Prostate gland (tissue), 2 donors: ENCODE data around the gene SLC16A5. TPM values are rescaled to one million over a fixed set of nuclear protein-coding genes. Genes with fewer than 3 reads are reported as not detected.
"Not testable (repeated sequence)": the region's sequence is repeated elsewhere in the genome, so short reads cannot be mapped to it uniquely, and the experiment has no call there.

Source experiments
- DNase-seq: peaks from one replicate; pipeline ENCODE4 v3.0.0-alpha.2; 2019; ENCODE audit warnings: low spot score
- H3K27ac ChIP-seq, 2 donors: fragments of 200-600 bp; sonication (generic); 2 replicates each; pipeline ENCODE4 v1.5.1; 2017 to 2019
- H3K27me3 ChIP-seq: fragments of 200-600 bp; sonication (generic); replicated peaks from 2 replicates; pipeline ENCODE4 v1.5.1; 2019; ENCODE audit not compliant: insufficient read depth
- H3K36me3 ChIP-seq, 2 donors: fragments of 200-600 bp; sonication (generic); 1 replicate in 1 of 2; 2 replicates in 1 of 2; pipeline versions ENCODE4 v1.5.1 to v1.8.1; 2017 to 2019
- H3K4me1 ChIP-seq: fragments of 200-600 bp; sonication (generic); replicated peaks from 2 replicates; pipeline ENCODE4 v1.5.1; 2019
- H3K4me3 ChIP-seq, 2 donors: fragments of 200-600 bp; sonication (generic); 2 replicates each; pipeline ENCODE4 v1.5.1; 2017 to 2019
- H3K9me3 ChIP-seq: fragments of 200-600 bp; sonication (generic); 2 replicates; pipeline ENCODE4 v1.5.1; 2017
- CTCF ChIP-seq, 4 experiments: fragments of 200-600 bp in 2 of 4; fragments of 450-650 bp in 2 of 4; sonication (generic) in 2 of 4; IDR thresholded peaks; 1 replicate in 3 of 4; 2 replicates in 1 of 4; pipeline ENCODE4 v1.5.1; 2016 to 2019; ENCODE audit warnings: antibody characterized with exemption in 4 of 4, mild to moderate bottlenecking in 2 of 4, moderate library complexity in 2 of 4
- POLR2A ChIP-seq: fragments of 450-650 bp; IDR thresholded peaks from one replicate; pipeline ENCODE4 v1.6.1; 2016; ENCODE audit warnings: antibody characterized with exemption, mild to moderate bottlenecking
- POLR2AphosphoS5 ChIP-seq: sonication (generic); formaldehyde crosslinking; IDR thresholded peaks from one replicate; pipeline ENCODE4 v1.6.1; 2017; ENCODE audit warnings: antibody characterized with exemption
- WGBS: methylation state at CpG from one replicate; pipeline ENCODE4 v1.1.5; 2018; 5-methylcytosine and 5-hydroxymethylcytosine counted together
- intact Hi-C: fragments of 100-400 bp; cut with DNase I; formaldehyde crosslinking; loops from one replicate; pipeline ENCODE4 v1.14.2; 2022
- total RNA-seq, 2 donors: library from RNA; depleted of rRNA; stranded (reverse); fragments of >200 nt; gene quantifications; one replicate each; pipeline ENCODE4 v1.1.0, GENCODE V29; 2016

SLC16A5 gene
- total RNA-seq = 10 to 100 TPM; 65.0 to 66.4 TPM

GRCh38 chr17:75087558-75088453, at the start of gene SLC16A5:
TSS of gene SLC16A5 (plus strand) at chr17:75087954. CDS start at chr17:75093637, 5,683 bp downstream.
- Histone ChIP-seq H3K36me3 (no peaks in the 10 kb centered on the region), H3K4me3 (peak within 1 kb of the TSS; percentile 61 to 67), H3K9me3 (no peaks in the 10 kb centered on the region), H3K27me3 (no peaks in the 10 kb centered on the region), H3K4me1 (peaks cover 4% of the 10 kb centered on the region), H3K27ac (peak within 1 kb of the TSS; percentile 89 to 91)
- DNase-seq = peak; percentile 92
- intact Hi-C loops = no loop called here
- WGBS = 9% methylated on average over 29 of the region's 69 CpGs
- TF ChIP-seq CTCF (IDR thresholded peaks at IDR 0.05) (peak in 1 of 4 experiments; percentile 5), POLR2A (peak; percentile 75), POLR2AphosphoS5 (peak; percentile 87)

- Histone ChIP-seq H3K4me1 (no peaks in the 10 kb centered on the region), H3K27ac (no peak overlapping the region), H3K27me3 (no peaks in the 10 kb centered on the region), H3K4me3 (no peak overlapping the region), H3K9me3 (no peaks in the 10 kb centered on the region), H3K36me3 (no peaks in the 10 kb centered on the region)
- 90% methylated on average over 5 of the region's 5 CpGs for WGBS
- TF ChIP-seq POLR2A (no peak), CTCF (IDR thresholded peaks at IDR 0.05) (no peak), POLR2AphosphoS5 (no peak)
- no peak for DNase-seq
- intact Hi-C loops = no loop called here
These were observed 48.5 kb upstream of the SLC16A5 start for GRCh38 chr17:75039238-75039637.

- no peaks in the 10 kb centered on the region for H3K9me3 ChIP-seq
- TF ChIP-seq POLR2A (no peak), CTCF (IDR thresholded peaks at IDR 0.05) (no peak), POLR2AphosphoS5 (no peak)
- WGBS = 85% methylated on average over 12 of the region's 12 CpGs
- H3K27ac ChIP-seq = no peak overlapping the region
- no peaks in the 10 kb centered on the region for H3K27me3 ChIP-seq
- no peak for DNase-seq
- intact Hi-C loops = no loop called here
- no peak overlapping the region for H3K4me3 ChIP-seq
- no peaks in the 10 kb centered on the region for H3K4me1 ChIP-seq
- H3K36me3 ChIP-seq = no peaks in the 10 kb centered on the region
These were observed 46.0 kb upstream of the SLC16A5 start for GRCh38 chr17:75041656-75042280.

- intact Hi-C loops, H3K4me1 ChIP-seq, H3K9me3 ChIP-seq, DNase-seq, H3K36me3 ChIP-seq, H3K4me3 ChIP-seq, H3K27ac ChIP-seq, H3K27me3 ChIP-seq: not testable (repeated sequence)
- 67% methylated on average over 5 of the region's 5 CpGs for WGBS
These were observed 44.0 kb upstream of the SLC16A5 start for GRCh38 chr17:75043789-75044188.

GRCh38 chr17:75044716-75045115, 43.0 kb upstream of the SLC16A5 start:
- Histone ChIP-seq H3K27me3 (no peaks in the 10 kb centered on the region), H3K4me3 (no peak overlapping the region), H3K27ac (no peak overlapping the region), H3K9me3 (no peaks in the 10 kb centered on the region), H3K36me3 (no peaks in the 10 kb centered on the region), H3K4me1 (no peaks in the 10 kb centered on the region)
- no peak for TF ChIP-seq POLR2A
- no peak for TF ChIP-seq CTCF (IDR thresholded peaks at IDR 0.05)
- TF ChIP-seq POLR2AphosphoS5 = no peak
- DNase-seq = no peak
- 62% methylated on average over 7 of the region's 7 CpGs for WGBS
- intact Hi-C loops = no loop called here

GRCh38 chr17:75045946-75046406, 41.8 kb upstream of the SLC16A5 start:
- H3K27ac ChIP-seq = peak overlapping the region; percentile 77 to 86
- intact Hi-C loops, DNase-seq, H3K9me3 ChIP-seq, H3K4me1 ChIP-seq, H3K36me3 ChIP-seq, H3K27me3 ChIP-seq: not testable (repeated sequence)
- WGBS = 15% methylated on average over 25 of the region's 25 CpGs
- peak overlapping the region; percentile 74 to 81 for H3K4me3 ChIP-seq
